Pons (tissue), 1 donor: ENCODE results near the gene FER1L5.

ENCODE experiments used
- DNase-seq: peaks from one replicate; pipeline ENCODE4 v3.0.0-alpha.2; 2016; ENCODE audit warnings: low spot score

The FER1L5 gene

GRCh38 chr2:96751800-96752199 lies 109.2 kb downstream of the FER1L5 start:
- DNase-seq: no peak

- DNase-seq: no peak
Measured at GRCh38 chr2:96753661-96754282, 111.2 kb downstream of the FER1L5 start.

GRCh38 chr2:96754317-96754716 lies 111.8 kb downstream of the FER1L5 start:
- no peak for DNase-seq
